SK-N-SH (cell line): ENCODE data around the gene HDHD5. TPM values are rescaled to one million over a fixed set of nuclear protein-coding genes. Genes with fewer than 3 reads are reported as not detected.

Experiments used
- CTCF ChIA-PET: fragments of 300-600, 350-600 bp; formaldehyde crosslinking; extraction: SDS; loops from one replicate; lab custom pipeline; 2021; lab: Yijun Ruan, JAX
- POLR2A ChIA-PET: fragments of 350-600 bp; sonication (Branson Sonifier 250); formaldehyde crosslinking; extraction: SDS; loops from one replicate; lab custom pipeline; 2020; ENCODE audit warnings: antibody characterized with exemption, inconsistent platforms; lab: Yijun Ruan, JAX
- DNase-seq: peaks from one replicate; pipeline ENCODE4 v3.0.0; 2012
- H2AFZ ChIP-seq: fragments of 200-600 bp; sonication (generic); 2 replicates; pipeline ENCODE4 v1.8.1; 2016; ENCODE audit warnings: antibody characterized with exemption, mild to moderate bottlenecking, low read depth
- H3F3A ChIP-seq: fragments of 200-600 bp; sonication (generic); replicated peaks from 2 replicates; pipeline ENCODE3; 2016; ENCODE audit warnings: antibody characterized with exemption, mild to moderate bottlenecking; ENCODE audit not compliant: insufficient read depth
- H3K27ac ChIP-seq, 2 experiments: fragments of 200-500 bp in 1 of 2; fragments of 200-600 bp in 1 of 2; sonication (Bioruptor generic) in 1 of 2; sonication (generic), shearing (Covaris generic) in 1 of 2; 2 replicates each; pipeline versions ENCODE4 v1.5.1 to v1.6.1; 2014 to 2016; ENCODE audit warnings: low read depth in 2 of 2, inconsistent platforms in 1 of 2, low read length in 1 of 2, mild to moderate bottlenecking in 1 of 2, mixed read lengths in 1 of 2
- H3K27me3 ChIP-seq: fragments of 200-600 bp; sonication (generic), shearing (Covaris generic); 2 replicates; pipeline ENCODE4 v1.6.1; 2016; ENCODE audit warnings: mixed run types; ENCODE audit not compliant: insufficient read depth
- H3K36me3 ChIP-seq, 2 experiments: fragments of 200-500 bp in 1 of 2; fragments of 200-600 bp in 1 of 2; sonication (Bioruptor generic) in 1 of 2; sonication (generic) in 1 of 2; replicated peaks in 1 of 2; 2 replicates each; pipeline versions ENCODE3 to v1.5.1; 2014 to 2016; ENCODE audit warnings: low read length in 1 of 2, mild to moderate bottlenecking in 1 of 2; ENCODE audit not compliant: insufficient read depth in 2 of 2, control insufficient read depth in 1 of 2
- H3K4me1 ChIP-seq, 2 experiments: fragments of 200-500 bp in 1 of 2; fragments of 200-600 bp in 1 of 2; sonication (Bioruptor generic) in 1 of 2; sonication (generic), shearing (Covaris generic) in 1 of 2; 2 replicates each; pipeline versions ENCODE4 v1.5.1 to v1.6.1; 2014 to 2016; ENCODE audit warnings: low read depth in 1 of 2, low read length in 1 of 2, mixed run types in 1 of 2; ENCODE audit not compliant: insufficient read depth in 2 of 2, control insufficient read depth in 1 of 2
- H3K4me2 ChIP-seq: fragments of 200-600 bp; sonication (generic), shearing (Covaris generic); 2 replicates; pipeline ENCODE4 v1.6.1; 2017; ENCODE audit warnings: mixed run types
- H3K4me3 ChIP-seq, 2 experiments: fragments of 200-500 bp in 1 of 2; fragments of 200-600 bp in 1 of 2; sonication (Bioruptor generic) in 1 of 2; sonication (generic), shearing (Covaris generic) in 1 of 2; 2 replicates each; pipeline versions ENCODE4 v1.5.1 to v1.8.1; 2014 to 2016; ENCODE audit warnings: low read depth in 2 of 2, inconsistent platforms in 1 of 2, low read length in 1 of 2, mild to moderate bottlenecking in 1 of 2, mixed read lengths in 1 of 2, moderate library complexity in 1 of 2
- H3K79me2 ChIP-seq: fragments of 200-600 bp; sonication (generic); 2 replicates; pipeline ENCODE4 v1.8.1; 2017; ENCODE audit warnings: mild to moderate bottlenecking; ENCODE audit not compliant: insufficient read depth
- H3K9ac ChIP-seq: fragments of 200-600 bp; sonication (generic); 2 replicates; pipeline ENCODE4 v1.6.1; 2017; ENCODE audit warnings: mixed run types
- H3K9me2 ChIP-seq: fragments of 200-600 bp; sonication (generic); 2 replicates; pipeline ENCODE4 v1.6.1; 2017; ENCODE audit warnings: mixed run types
- H3K9me3 ChIP-seq: fragments of 200-600 bp; sonication (generic); 2 replicates; pipeline ENCODE4 v1.6.1; 2017; ENCODE audit warnings: mixed run types, mild to moderate bottlenecking, moderate library complexity
- H4K20me1 ChIP-seq: fragments of 200-600 bp; sonication (generic); 2 replicates; pipeline ENCODE4 v1.6.1; 2017; ENCODE audit warnings: mild to moderate bottlenecking, mixed run types; ENCODE audit not compliant: insufficient read depth
- CHD2 ChIP-seq: fragments of 150-350 bp; IDR thresholded peaks from 2 replicates; pipeline ENCODE4 v1.6.1; 2018; ENCODE audit warnings: low read length; ENCODE audit not compliant: partially characterized antibody
- EZH2phosphoT487 ChIP-seq: fragments of 200-600 bp; sonication (generic); IDR thresholded peaks from 2 replicates; pipeline ENCODE4 v1.6.1; 2017; ENCODE audit warnings: low read depth, mixed run types, mild to moderate bottlenecking, antibody characterized with exemption, moderate library complexity, borderline replicate concordance
- FOXJ3 ChIP-seq: sonication (generic); formaldehyde crosslinking; IDR thresholded peaks from 2 replicates; pipeline ENCODE4 v1.5.1; 2020; ENCODE audit warnings: mild to moderate bottlenecking, missing genetic modification reagents
- FOXM1 ChIP-seq: IDR thresholded peaks from 2 replicates; pipeline ENCODE4 v1.4.0; 2012; ENCODE audit warnings: low read depth, mild to moderate bottlenecking
- GABPA ChIP-seq: IDR thresholded peaks from 2 replicates; pipeline ENCODE4 v1.4.0; 2012; ENCODE audit warnings: low read depth, mild to moderate bottlenecking
- GATA2 ChIP-seq: sonication (generic); formaldehyde crosslinking; IDR thresholded peaks from 2 replicates; pipeline ENCODE4 v1.5.0; 2020; ENCODE audit warnings: mild to moderate bottlenecking, missing genetic modification reagents
- JUND ChIP-seq: IDR thresholded peaks from 2 replicates; pipeline ENCODE4 v1.4.0; 2012
- MEF2A ChIP-seq: IDR thresholded peaks from 2 replicates; pipeline ENCODE4 v1.4.0; 2012; ENCODE audit warnings: low read depth, borderline replicate concordance
- NFIC ChIP-seq: IDR thresholded peaks from 2 replicates; pipeline ENCODE4 v1.4.0; 2012; ENCODE audit warnings: borderline replicate concordance
- PBX3 ChIP-seq: IDR thresholded peaks from 2 replicates; pipeline ENCODE4; 2012
- POLR2AphosphoS5 ChIP-seq: IDR thresholded peaks from 2 replicates; pipeline ENCODE4 v1.6.1; 2012; ENCODE audit warnings: low read depth, low read length
- RCOR1 ChIP-seq: fragments of 150-350 bp; IDR thresholded peaks from 2 replicates; pipeline ENCODE4 v1.6.1; 2017; ENCODE audit warnings: antibody characterized with exemption, low read length
- RFX5 ChIP-seq: IDR thresholded peaks from 2 replicates; pipeline ENCODE4 v1.6.1; 2012; ENCODE audit warnings: mild to moderate bottlenecking, improper control_type of control experiment, low read length
- TAF1 ChIP-seq: IDR thresholded peaks from 2 replicates; pipeline ENCODE4 v1.6.1; 2012; ENCODE audit warnings: low read depth, mild to moderate bottlenecking, low read length, moderate library complexity, borderline replicate concordance
- TCF12 ChIP-seq: IDR thresholded peaks from 2 replicates; pipeline ENCODE4 v1.4.0; 2012
- TEAD4 ChIP-seq: IDR thresholded peaks from 2 replicates; pipeline ENCODE4 v1.4.0; 2012; ENCODE audit warnings: mild to moderate bottlenecking, borderline replicate concordance; ENCODE audit not compliant: insufficient read depth
- USF1 ChIP-seq: IDR thresholded peaks from 2 replicates; pipeline ENCODE4 v1.4.0; 2012; ENCODE audit warnings: low read depth, borderline replicate concordance
- USF2 ChIP-seq: fragments of 150-350 bp; IDR thresholded peaks from 2 replicates; pipeline ENCODE4 v1.6.1; 2017; ENCODE audit warnings: antibody characterized with exemption, low read length, low read depth, borderline replicate concordance
- YY1 ChIP-seq: IDR thresholded peaks from 2 replicates; pipeline ENCODE4 v1.4.0; 2012; ENCODE audit warnings: low read depth, mild to moderate bottlenecking
- ZBTB33 ChIP-seq: IDR thresholded peaks from 2 replicates; pipeline ENCODE4 v1.4.0; 2012; ENCODE audit warnings: low read depth, borderline replicate concordance
- WGBS: methylation state at CpG from one replicate; pipeline ENCODE4 v1.1.6; 2017; ENCODE audit warnings: low lambda C conversion rate; 5-methylcytosine and 5-hydroxymethylcytosine counted together
- polyA plus RNA-seq, 3 experiments: library from polyadenylated mRNA; depleted of rRNA; stranded (reverse); fragments of >200 nt; gene quantifications; 2 replicates each; pipeline ENCODE4 v1.2.3, GENCODE V29; 2012
- TF ChIP-seq, protein P1 (sequence below): IDR thresholded peaks from 2 replicates; pipeline ENCODE4 v1.4.0; 2012; ENCODE audit warnings: low read depth

HDHD5 gene
- polyA plus RNA-seq, 1 of the 3 experiments (the other 2 are of a cell fraction) = 43.3 TPM

DNA sequence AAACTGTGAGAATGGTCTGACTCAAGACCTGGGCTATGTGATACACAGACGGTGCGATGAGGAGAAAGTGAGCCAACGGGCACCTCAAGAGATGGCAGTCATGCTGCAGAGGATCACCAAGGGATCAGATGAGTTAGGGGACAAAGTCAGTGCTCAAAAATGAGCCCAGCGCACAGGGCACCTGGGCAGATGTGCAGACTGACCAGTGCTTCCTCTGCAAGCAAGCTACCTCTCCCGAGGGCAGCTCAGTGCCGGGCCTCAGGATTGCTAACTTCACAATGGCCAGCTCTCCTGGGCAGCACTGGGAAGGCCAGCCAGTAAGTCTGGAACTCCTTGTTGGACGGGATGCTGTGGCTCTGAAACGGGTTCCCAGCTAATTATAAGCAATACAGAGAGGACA is 15.3 kb downstream of the HDHD5 start:
- H3K4me2 ChIP-seq = no peak overlapping the region
- no peak for DNase-seq
- no peaks in the 10 kb centered on the region for H3K9me3 ChIP-seq
- CTCF ChIA-PET = interaction anchor here (4.4 kb wide), 1 partner anchor 28 kb away, joined by 21 read pairs; no protein-coding TSS in a partner anchor
- H3K9ac ChIP-seq = no peak overlapping the region
- H3K9me2 ChIP-seq = no peaks in the 10 kb centered on the region
- WGBS = 94% methylated on average over 5 of the region's 8 CpGs
- H3K4me3 ChIP-seq = no peak overlapping the region
- TF ChIP-seq NFIC (no peak), CHD2 (no peak), PBX3 (no peak), TCF12 (no peak), USF1 (no peak), GABPA (no peak), FOXM1 (no peak), YY1 (no peak), MEF2A (no peak), TAF1 (no peak), FOXJ3 (CRISPR knock-in tag) (no peak), ZBTB33 (no peak), EZH2phosphoT487 (no peak), POLR2AphosphoS5 (no peak)
- H3K27ac ChIP-seq = no peak overlapping the region
- no peaks in the 10 kb centered on the region for H3K79me2 ChIP-seq
- H3F3A ChIP-seq = no peaks in the 10 kb centered on the region
- H3K27me3 ChIP-seq = no peaks in the 10 kb centered on the region
- peaks cover 9 to 42% of the 10 kb centered on the region in 2 experiments for H3K36me3 ChIP-seq
- H2AFZ ChIP-seq = no peak overlapping the region
- no peaks in the 10 kb centered on the region; a peak in 1 of 4 replicates for H3K4me1 ChIP-seq
- no peaks in the 10 kb centered on the region for H4K20me1 ChIP-seq
- POLR2A ChIA-PET = no interaction called here

GRCh38 chr22:17143101-17143500 is 16.0 kb downstream of the HDHD5 start:
- Histone ChIP-seq H3K9me3 (no peaks in the 10 kb centered on the region), H2AFZ (no peak overlapping the region), H3K4me3 (no peak overlapping the region), H3K79me2 (no peaks in the 10 kb centered on the region), H3F3A (no peaks in the 10 kb centered on the region), H3K27me3 (no peaks in the 10 kb centered on the region), H3K4me2 (no peak overlapping the region), H4K20me1 (no peaks in the 10 kb centered on the region), H3K27ac (no peak overlapping the region), H3K9me2 (no peaks in the 10 kb centered on the region), H3K9ac (no peak overlapping the region), H3K4me1 (no peaks in the 10 kb centered on the region; a peak in 1 of 4 replicates), H3K36me3 (peaks cover 9 to 39% of the 10 kb centered on the region in 2 experiments)
- 93% methylated on average over 9 of the region's 9 CpGs for WGBS
- DNase-seq = no peak
- POLR2A ChIA-PET = no interaction called here
- CTCF ChIA-PET = interaction anchor here (4.4 kb wide), 1 partner anchor 29 kb away, joined by 21 read pairs; no protein-coding TSS in a partner anchor
- no peak for TF ChIP-seq FOXJ3 (CRISPR knock-in tag)
- no peak for TF ChIP-seq GATA2 (CRISPR knock-in tag)
- no peak for TF ChIP-seq JUND
- TF ChIP-seq RCOR1 = no peak
- no peak for TF ChIP-seq RFX5
- TF ChIP-seq, protein P1, sequence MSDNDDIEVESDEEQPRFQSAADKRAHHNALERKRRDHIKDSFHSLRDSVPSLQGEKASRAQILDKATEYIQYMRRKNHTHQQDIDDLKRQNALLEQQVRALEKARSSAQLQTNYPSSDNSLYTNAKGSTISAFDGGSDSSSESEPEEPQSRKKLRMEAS = no peak
- no peak for TF ChIP-seq PBX3
- TF ChIP-seq USF2 = no peak
- no peak for TF ChIP-seq TEAD4
